Keratinocyte (primary cell): ENCODE data around the gene CAPN2. TPM values are rescaled to one million over a fixed set of nuclear protein-coding genes. Genes with fewer than 3 reads are reported as not detected.

ENCODE experiments used
- DNase-seq: peaks from one replicate; pipeline ENCODE4 v3.0.0-alpha.2; 2011; ENCODE audit warnings: low read depth, missing footprints, low spot score
- FAIRE-seq: peaks from 2 replicates; lab custom pipeline; 2011; peaks lifted over from hg19 to GRCh38; lab: Jason Lieb, UNC
- H2AFZ ChIP-seq: 2 replicates; pipeline ENCODE4 v1.6.0; 2012; ENCODE audit warnings: low read length, control low read depth, inconsistent platforms; ENCODE audit not compliant: control insufficient read depth
- H3K27ac ChIP-seq: 2 replicates; pipeline ENCODE4 v1.5.1; 2011; ENCODE audit warnings: low read length; ENCODE audit not compliant: control insufficient read depth, insufficient read depth
- H3K27me3 ChIP-seq: 3 replicates; pipeline ENCODE4 v1.6.0; 2011; ENCODE audit warnings: low read length; ENCODE audit not compliant: control insufficient read depth, insufficient read depth; ENCODE audit errors: extremely low read depth
- H3K36me3 ChIP-seq, 2 experiments: 2 replicates in 1 of 2; 3 replicates in 1 of 2; pipeline ENCODE4 v1.5.1; 2011; ENCODE audit warnings: low read length in 2 of 2, mild to moderate bottlenecking in 1 of 2; ENCODE audit not compliant: control insufficient read depth in 2 of 2, insufficient read depth in 2 of 2; ENCODE audit errors: extremely low read depth in 1 of 2
- H3K4me1 ChIP-seq: 3 replicates; pipeline ENCODE4 v1.5.1; 2011; ENCODE audit warnings: low read length; ENCODE audit not compliant: control insufficient read depth, insufficient read depth; ENCODE audit errors: extremely low read depth
- H3K4me2 ChIP-seq: 3 replicates; pipeline ENCODE4 v1.6.0; 2011; ENCODE audit warnings: low read depth, low read length; ENCODE audit not compliant: control insufficient read depth, insufficient read depth; ENCODE audit errors: extremely low read depth
- H3K4me3 ChIP-seq, 3 experiments: fragments of 200-600 bp in 1 of 3; sonication (generic) in 1 of 3; 2 replicates in 2 of 3; 3 replicates in 1 of 3; pipeline ENCODE4 v1.5.1; 2011 to 2016; ENCODE audit warnings: low read length in 3 of 3, mild to moderate bottlenecking in 3 of 3, control low read depth in 2 of 3, inconsistent platforms in 1 of 3, low read depth in 1 of 3, mixed read lengths in 1 of 3, mixed run types in 1 of 3, moderate library complexity in 1 of 3; ENCODE audit not compliant: control insufficient read depth in 2 of 3, insufficient read depth in 2 of 3; ENCODE audit errors: extremely low read depth in 1 of 3
- H3K79me2 ChIP-seq: 2 replicates; pipeline ENCODE4 v1.6.0; 2012; ENCODE audit warnings: low read length; ENCODE audit not compliant: control insufficient read depth, insufficient read depth
- H3K9ac ChIP-seq: 3 replicates; pipeline ENCODE4 v1.6.0; 2011; ENCODE audit warnings: low read length; ENCODE audit not compliant: control insufficient read depth, insufficient read depth; ENCODE audit errors: extremely low read depth
- H3K9me1 ChIP-seq: 3 replicates; pipeline ENCODE4 v1.6.0; 2011; ENCODE audit warnings: low read length; ENCODE audit not compliant: control insufficient read depth, insufficient read depth; ENCODE audit errors: extremely low read depth
- H3K9me3 ChIP-seq: 2 replicates; pipeline ENCODE4 v1.5.1; 2012; ENCODE audit warnings: low read depth, low read length; ENCODE audit not compliant: control insufficient read depth
- H4K20me1 ChIP-seq: 3 replicates; pipeline ENCODE4 v1.6.0; 2011; ENCODE audit warnings: low read length; ENCODE audit not compliant: control insufficient read depth, insufficient read depth; ENCODE audit errors: extremely low read depth
- CTCF ChIP-seq, 3 experiments: IDR thresholded peaks in 1 of 3; conservative IDR thresholded peaks in 1 of 3; optimal IDR thresholded peaks in 1 of 3; 2 replicates in 2 of 3; 3 replicates in 1 of 3; pipeline versions ENCODE3 to v1.5.1; 2011; ENCODE audit warnings: low read length in 3 of 3, mild to moderate bottlenecking in 3 of 3, moderate library complexity in 2 of 3, control low read depth in 1 of 3, inconsistent platforms in 1 of 3; ENCODE audit not compliant: insufficient read depth in 2 of 3; ENCODE audit errors: extremely low read depth in 1 of 3
- EZH2 ChIP-seq: IDR thresholded peaks from one replicate; pipeline ENCODE4 v1.6.1; 2012; ENCODE audit warnings: inconsistent platforms, mild to moderate bottlenecking, low read length, moderate library complexity
- dilution Hi-C: fragments of 300-500 bp; cut with MboI; formaldehyde crosslinking; loops from one replicate; pipeline ENCODE4 v1.7.0; 2020; ENCODE audit warnings: low sequenced_read_pairs; ENCODE audit not compliant: extremely low pct_ligation_motif_present
- polyA plus RNA-seq, 5 experiments: library from polyadenylated mRNA; depleted of rRNA in 3 of 5; stranded (reverse) in 3 of 5; stranded (forward) in 1 of 5; unstranded in 1 of 5; fragments of >200 nt; gene quantifications; 1 replicate in 1 of 5; 2 replicates in 3 of 5; 3 replicates in 1 of 5; pipeline versions ENCODE4 v1.2.1 to v1.2.3, GENCODE V29; 2011 to 2012; ENCODE audit warnings: missing spikeins in 2 of 5, low read depth in 1 of 5, low replicate concordance in 1 of 5

CAPN2 gene
- polyA plus RNA-seq, 1 donor (not counting 4 experiments of a cell fraction or from before 2014, with no cell fraction given): 366 TPM

- no peak for DNase-seq
- no peaks in the 10 kb centered on the region for H4K20me1 ChIP-seq
- no peak for TF ChIP-seq CTCF (optimal IDR thresholded peaks at IDR 0.05 in 1 of 3, IDR thresholded peaks at IDR 0.05 in 1 of 3, conservative IDR thresholded peaks at IDR 0.05 in 1 of 3; ENCODE audit: extremely low read depth in 1 of 3, insufficient read depth in 2 of 3, low read length in 3 of 3)
- TF ChIP-seq EZH2: no peak
- H3K9me1 ChIP-seq: no peaks in the 10 kb centered on the region
- peaks cover 11 to 17% of the 10 kb centered on the region in 2 experiments for H3K36me3 ChIP-seq
- no peak overlapping the region for H3K4me3 ChIP-seq
- no peaks in the 10 kb centered on the region for H3K79me2 ChIP-seq
- no peak overlapping the region for H2AFZ ChIP-seq
- no peaks in the 10 kb centered on the region for H3K4me1 ChIP-seq
- no peak overlapping the region for H3K4me2 ChIP-seq
- FAIRE-seq: no peak
- no peak overlapping the region for H3K9ac ChIP-seq
- H3K27me3 ChIP-seq: no peaks in the 10 kb centered on the region
- no peak overlapping the region for H3K27ac ChIP-seq
- dilution Hi-C loops: no loop called here
- no peaks in the 10 kb centered on the region for H3K9me3 ChIP-seq
Observed at GRCh38 chr1:223794136-223794880, 82.0 kb downstream of the CAPN2 start.

GRCh38 chr1:223796210-223796609 lies 83.9 kb downstream of the CAPN2 start:
- H3K4me3 ChIP-seq: no peak overlapping the region
- DNase-seq (no peak), FAIRE-seq (no peak)
- no peaks in the 10 kb centered on the region for H3K9me1 ChIP-seq
- H3K4me1 ChIP-seq: no peaks in the 10 kb centered on the region
- H3K9ac ChIP-seq: no peak overlapping the region
- H3K27me3 ChIP-seq: no peaks in the 10 kb centered on the region
- H3K4me2 ChIP-seq: no peak overlapping the region
- dilution Hi-C loops: no loop called here
- TF ChIP-seq EZH2 (no peak), CTCF (optimal IDR thresholded peaks at IDR 0.05 in 1 of 3, IDR thresholded peaks at IDR 0.05 in 1 of 3, conservative IDR thresholded peaks at IDR 0.05 in 1 of 3; ENCODE audit: extremely low read depth in 1 of 3, insufficient read depth in 2 of 3, low read length in 3 of 3) (no peak)
- H3K9me3 ChIP-seq: no peaks in the 10 kb centered on the region
- no peaks in the 10 kb centered on the region for H4K20me1 ChIP-seq
- no peaks in the 10 kb centered on the region for H3K79me2 ChIP-seq
- no peak overlapping the region for H2AFZ ChIP-seq
- peaks cover 11 to 21% of the 10 kb centered on the region in 2 experiments for H3K36me3 ChIP-seq
- H3K27ac ChIP-seq: no peak overlapping the region
